HepG2 (cell line): ENCODE measurements around the gene ATP6V1F. TPM values are rescaled to one million over a fixed set of nuclear protein-coding genes. Genes with fewer than 3 reads are reported as not detected.
A peak's percentile ranks its signal among the peaks of the same experiment; 100 is the strongest.

Experiments
- ATAC-seq: fragments of 200-7000 bp; cut with Tn5 transposase; 3 replicates; pipeline ENCODE4 v1.9.1; 2020; ENCODE audit warnings: mild to moderate bottlenecking, moderate library complexity
- BruUV-seq: library from RNA; stranded (reverse); fragments of 400-500 nt; replicated peaks from 2 replicates; lab custom pipeline; 2021; lab: Mats Ljungman, UMichigan
- CTCF ChIA-PET: fragments of 300-600 bp; formaldehyde crosslinking; extraction: SDS; loops from one replicate; lab custom pipeline; 2021; ENCODE audit warnings: low total read pairs, inconsistent platforms, low intra/inter-chr PET ratio; lab: Yijun Ruan, JAX
- POLR2A ChIA-PET: fragments of 350-600 bp; sonication (Branson Sonifier 250); formaldehyde crosslinking; loops from one replicate; lab custom pipeline; 2020; ENCODE audit warnings: antibody characterized with exemption, inconsistent platforms; lab: Yijun Ruan, JAX
- DNase-seq: peaks from one replicate; pipeline ENCODE4 v3.0.0-alpha.2; 2015; ENCODE audit warnings: low spot score
- FAIRE-seq: peaks from 3 replicates; lab custom pipeline; 2011; peaks lifted over from hg19 to GRCh38; lab: Jason Lieb, UNC
- H2AFZ ChIP-seq: one replicate; pipeline ENCODE4 v1.6.1; 2011; ENCODE audit warnings: low read length, inconsistent platforms
- H3K27ac ChIP-seq: fragments of 300-600 bp; 3 replicates; pipeline ENCODE4 v1.8.0; 2011; ENCODE audit warnings: mixed run types, mild to moderate bottlenecking, mixed read lengths, low read length, inconsistent platforms; ENCODE audit not compliant: insufficient read depth; ENCODE audit errors: extremely low read length
- H3K27me3 ChIP-seq, 2 experiments: fragments of 200-600 bp in 1 of 2; 2 replicates in 1 of 2; 3 replicates in 1 of 2; pipeline versions ENCODE4 v1.6.0 to v1.8.0; 2011; ENCODE audit warnings: low read length in 2 of 2, mild to moderate bottlenecking in 2 of 2, moderate library complexity in 2 of 2, inconsistent platforms in 1 of 2; ENCODE audit not compliant: insufficient read depth in 2 of 2, control insufficient read depth in 1 of 2
- H3K36me3 ChIP-seq, 2 experiments: fragments of 200-600 bp in 1 of 2; replicated peaks in 1 of 2; 2 replicates in 1 of 2; 3 replicates in 1 of 2; pipeline versions ENCODE4 v1.5.1 to v1.8.0; 2011; ENCODE audit warnings: low read length in 2 of 2, inconsistent platforms in 1 of 2; ENCODE audit not compliant: insufficient read depth in 2 of 2, control insufficient read depth in 1 of 2
- H3K4me1 ChIP-seq: 2 replicates; pipeline ENCODE4 v1.5.1; 2012; ENCODE audit warnings: low read length, inconsistent platforms; ENCODE audit not compliant: insufficient read depth
- H3K4me2 ChIP-seq: 2 replicates; pipeline ENCODE4 v1.6.0; 2011; ENCODE audit warnings: low read depth, low read length, inconsistent platforms
- H3K4me3 ChIP-seq, 3 experiments: fragments of 200-600 bp in 1 of 3; sonication (generic), shearing (Covaris generic) in 1 of 3; replicated peaks in 1 of 3; 2 replicates each; pipeline ENCODE4 v1.5.1; 2011 to 2016; ENCODE audit warnings: low read length in 3 of 3, inconsistent platforms in 2 of 3, low read depth in 2 of 3, mild to moderate bottlenecking in 2 of 3, control low read depth in 1 of 3, mixed read lengths in 1 of 3; ENCODE audit not compliant: insufficient read depth in 1 of 3
- H3K79me2 ChIP-seq: one replicate; pipeline ENCODE4 v1.6.1; 2011; ENCODE audit warnings: low read length, inconsistent platforms; ENCODE audit not compliant: insufficient read depth
- H3K9ac ChIP-seq: 2 replicates; pipeline ENCODE4 v1.6.0; 2011; ENCODE audit warnings: mild to moderate bottlenecking, low read depth, low read length, inconsistent platforms; ENCODE audit not compliant: insufficient read depth
- H3K9me3 ChIP-seq: 2 replicates; pipeline ENCODE4 v1.5.1; 2012; ENCODE audit warnings: mild to moderate bottlenecking, low read length
- H4K20me1 ChIP-seq: 2 replicates; pipeline ENCODE4 v1.6.0; 2011; ENCODE audit warnings: inconsistent platforms, mild to moderate bottlenecking, low read length, moderate library complexity; ENCODE audit not compliant: insufficient read depth
- GFI1 ChIP-seq: sonication (generic); formaldehyde crosslinking; IDR thresholded peaks from 2 replicates; pipeline ENCODE4 v1.5.0; 2020; ENCODE audit warnings: missing genetic modification reagents, mild to moderate bottlenecking, borderline replicate concordance
- NBN ChIP-seq: fragments of 450-650 bp; conservative IDR thresholded peaks from 2 replicates; pipeline ENCODE4 v1.6.1; 2017
- SOX13 ChIP-seq, 3 experiments: fragments of 450-650 bp in 1 of 3; sonication (generic) in 1 of 3; formaldehyde crosslinking in 1 of 3; IDR thresholded peaks in 2 of 3; conservative IDR thresholded peaks in 1 of 3; 2 replicates each; pipeline versions ENCODE4 v1.5.0 to v1.6.1; 2016 to 2020; ENCODE audit warnings: antibody characterized with exemption in 1 of 3, mild to moderate bottlenecking in 1 of 3, missing compliant biosample characterization in 1 of 3, missing genetic modification reagents in 1 of 3, moderate library complexity in 1 of 3
- ZNF343 ChIP-seq: sonication (generic); formaldehyde crosslinking; IDR thresholded peaks from 2 replicates; pipeline ENCODE4 v1.4.0; 2020; ENCODE audit warnings: mild to moderate bottlenecking, missing genetic modification reagents
- ZNF891 ChIP-seq: sonication (generic); formaldehyde crosslinking; IDR thresholded peaks from 2 replicates; pipeline ENCODE4 v1.5.0; 2020; ENCODE audit warnings: mild to moderate bottlenecking, missing genetic modification reagents
- WGBS: methylation state at CpG from one replicate; pipeline ENCODE4 v1.1.6; 2017; ENCODE audit warnings: low lambda C conversion rate; 5-methylcytosine and 5-hydroxymethylcytosine counted together
- in situ Hi-C: cut with HindIII; loops from 2 replicates; pipeline ENCODE4 v1.10.0; 2017; ENCODE audit warnings: low pct_unique_long_range_greater_than_20kb; ENCODE audit not compliant: extremely low pct_ligation_motif_present
- intact Hi-C: fragments of 100-400 bp; cut with micrococcal nuclease; formaldehyde crosslinking; loops from one replicate; pipeline ENCODE4 v1.10.0; 2022; ENCODE audit not compliant: unreplicated experiment
- polyA plus RNA-seq, 8 experiments: library from polyadenylated mRNA; depleted of rRNA in 3 of 8; stranded (reverse) in 7 of 8; unstranded in 1 of 8; fragments of >200 nt; fragmentation: Illumina TruSeq in 4 of 8; extraction: Trizol in 4 of 8; gene quantifications; 2 replicates each; pipeline versions ENCODE4 v1.2.1 to v1.2.3, GENCODE V29; 2011 to 2016; ENCODE audit warnings: low read depth in 4 of 8, missing spikeins in 1 of 8, mixed read lengths in 1 of 8; ENCODE audit not compliant: insufficient read depth in 1 of 8
- total RNA-seq, 5 experiments: library from RNA; depleted of rRNA; stranded (reverse); fragments of >200 nt; fragmentation: Illumina TruSeq; extraction: Trizol; gene quantifications; 2 replicates each; pipeline ENCODE4 v1.2.3, GENCODE V29; 2016; ENCODE audit warnings: low read depth in 1 of 5
- TF ChIP-seq, protein P1 (sequence below): sonication (generic); formaldehyde crosslinking; IDR thresholded peaks from 2 replicates; pipeline ENCODE4 v1.5.0; 2020; ENCODE audit warnings: mild to moderate bottlenecking, low read depth, missing genetic modification reagents, borderline replicate concordance
- TF ChIP-seq, protein P2 (sequence below): sonication (generic); formaldehyde crosslinking; IDR thresholded peaks from 2 replicates; pipeline ENCODE4 v1.4.0; 2020; ENCODE audit warnings: missing genetic modification reagents

The ATP6V1F gene
- total and polyA plus RNA-seq, 2 of the 13 experiments (the other 11 are each of a cell fraction or from before 2014, with no cell fraction given) = 87.2 to 132 TPM

DNA sequence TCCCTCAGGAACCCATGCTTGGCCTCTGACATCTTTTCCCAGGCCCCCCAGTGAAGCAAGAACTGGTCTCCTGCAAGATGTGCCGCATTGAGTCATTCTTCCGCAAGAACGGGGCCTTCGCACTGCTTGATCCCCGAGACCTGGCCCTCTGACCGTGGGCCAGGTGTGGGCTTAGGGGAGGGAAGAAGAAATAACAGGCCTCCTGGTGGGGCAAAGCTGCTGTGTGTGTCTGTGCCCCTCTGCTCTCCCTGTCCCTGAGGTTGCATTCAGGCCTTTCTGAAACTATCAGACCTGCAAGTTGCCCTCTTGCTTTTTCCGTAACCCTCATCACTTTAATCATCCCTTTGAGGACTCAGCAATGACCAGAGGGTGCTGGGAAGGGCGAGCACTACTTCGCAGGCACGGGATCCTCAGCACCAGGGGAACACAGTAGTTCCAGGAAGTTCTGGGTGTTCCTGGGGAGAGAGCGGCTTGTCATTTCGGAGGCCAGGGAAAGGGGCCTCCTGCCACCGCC lies 6.0 kb downstream of the ATP6V1F start:
- in situ Hi-C loops = no loop called here
- ChIA-PET CTCF (no interaction called here), POLR2A (no interaction called here)

More for the DNA sequence above, 6.0 kb downstream of the ATP6V1F start:
- Histone ChIP-seq H3K27ac (no peak overlapping the region), H3K4me1 (peaks cover 37% of the 10 kb centered on the region), H3K9ac (peak overlapping the region; percentile 40; the same call in 1 of the 2 replicates), H3K4me3 (peak overlapping the region; percentile 63 to 73 (median 68)), H3K79me2 (peaks cover 2% of the 10 kb centered on the region), H3K27me3 (peaks cover 3 to 12% of the 10 kb centered on the region in 2 experiments; a peak in 4 of 5 replicates)
- ATAC-seq (peak; percentile 21), DNase-seq (no peak)
- WGBS = 3% methylated on average over 4 of the region's 13 CpGs
- no TSS peak for BruUV-seq
- TF ChIP-seq, protein P1, sequence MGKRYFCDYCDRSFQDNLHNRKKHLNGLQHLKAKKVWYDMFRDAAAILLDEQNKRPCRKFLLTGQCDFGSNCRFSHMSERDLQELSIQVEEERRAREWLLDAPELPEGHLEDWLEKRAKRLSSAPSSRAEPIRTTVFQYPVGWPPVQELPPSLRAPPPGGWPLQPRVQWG (CRISPR knock-in tag) = no peak
- TF ChIP-seq, protein P2, sequence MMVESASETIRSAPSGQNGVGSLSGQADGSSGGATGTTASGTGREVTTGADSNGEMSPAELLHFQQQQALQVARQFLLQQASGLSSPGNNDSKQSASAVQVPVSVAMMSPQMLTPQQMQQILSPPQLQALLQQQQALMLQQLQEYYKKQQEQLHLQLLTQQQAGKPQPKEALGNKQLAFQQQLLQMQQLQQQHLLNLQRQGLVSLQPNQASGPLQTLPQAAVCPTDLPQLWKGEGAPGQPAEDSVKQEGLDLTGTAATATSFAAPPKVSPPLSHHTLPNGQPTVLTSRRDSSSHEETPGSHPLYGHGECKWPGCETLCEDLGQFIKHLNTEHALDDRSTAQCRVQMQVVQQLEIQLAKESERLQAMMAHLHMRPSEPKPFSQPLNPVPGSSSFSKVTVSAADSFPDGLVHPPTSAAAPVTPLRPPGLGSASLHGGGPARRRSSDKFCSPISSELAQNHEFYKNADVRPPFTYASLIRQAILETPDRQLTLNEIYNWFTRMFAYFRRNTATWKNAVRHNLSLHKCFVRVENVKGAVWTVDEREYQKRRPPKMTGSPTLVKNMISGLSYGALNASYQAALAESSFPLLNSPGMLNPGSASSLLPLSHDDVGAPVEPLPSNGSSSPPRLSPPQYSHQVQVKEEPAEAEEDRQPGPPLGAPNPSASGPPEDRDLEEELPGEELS (CRISPR knock-in tag) = 0 out of 2 replicates have a peak, but pooled peaks have one; percentile 0
- no peak for TF ChIP-seq NBN
- 0 out of 2 replicates have a peak, but pooled peaks have one; percentile 18 for TF ChIP-seq ZNF891
- 0 out of 2 replicates have a peak, but pooled peaks have one; percentile 4 for TF ChIP-seq GFI1 (CRISPR knock-in tag)
- TF ChIP-seq ZNF343 (CRISPR knock-in tag) = 0 out of 2 replicates have a peak, but pooled peaks have one; percentile 14
- TF ChIP-seq SOX13 (IDR thresholded peaks at IDR 0.05) = no peak
- TF ChIP-seq SOX13 (CRISPR knock-in tag; conservative IDR thresholded peaks at IDR 0.05 in 1 of 2, IDR thresholded peaks at IDR 0.05 in 1 of 2) = no peak
- TF ChIP-seq, all 625 proteins: peak for 4
- Histone ChIP-seq H3K36me3 (peaks cover 0 to 5% of the 10 kb centered on the region in 2 experiments; a peak in 2 of 5 replicates), H2AFZ (no peak overlapping the region), H3K9me3 (no peaks in the 10 kb centered on the region), H3K4me2 (peak overlapping the region; percentile 83), H4K20me1 (no peaks in the 10 kb centered on the region; the same call in 1 of the 2 replicates)
- intact Hi-C loops = loop anchor here (10.0 kb wide), 1 partner anchor 84 kb away; no protein-coding TSS in a partner anchor
- FAIRE-seq = no peak
